ENCODE results near the gene CACNA1A. TPM values are rescaled to one million over a fixed set of nuclear protein-coding genes. Genes with fewer than 3 reads are reported as not detected.
A peak's percentile ranks its signal among the peaks of the same experiment; 100 is the strongest.

CACNA1A gene
- total RNA-seq, 2 experiments from 2014 or later = 0.25 to 0.35 TPM

DNA sequence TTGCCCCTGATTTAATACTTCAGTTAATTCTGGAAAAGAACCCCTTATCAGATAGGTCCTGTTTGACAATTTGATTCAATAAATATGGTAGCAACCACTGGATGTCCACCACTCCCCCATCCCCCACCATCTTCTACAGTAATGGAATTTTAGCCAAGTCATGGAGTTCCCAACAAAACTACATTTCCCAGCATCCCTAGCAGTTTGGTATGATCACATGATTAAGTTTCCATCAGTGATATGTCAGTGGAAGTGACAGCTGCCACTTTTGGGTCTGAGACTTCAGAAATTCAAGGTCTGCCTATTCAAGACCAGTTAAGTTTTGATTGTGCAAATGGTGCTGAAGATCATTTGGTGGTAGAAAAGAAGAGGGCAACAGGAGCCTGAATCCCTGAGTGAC is 85.5 kb downstream of the CACNA1A start:
- H3K27ac Mint-ChIP-seq = no peak overlapping the region
- no peak overlapping the region for H3K4me3 Mint-ChIP-seq
- intact Hi-C loops (cut with DNase I, micrococcal nuclease) = no loop called here
- ChIA-PET POLR2A (no interaction called here), CTCF (no interaction called here)
- H3K9me3 Mint-ChIP-seq (ENCODE audit: low read depth) = peaks cover 18% of the 10 kb centered on the region
- H3K36me3 Mint-ChIP-seq (ENCODE audit: low read depth) = peaks cover 2% of the 10 kb centered on the region
- ATAC-seq (no peak), DNase-seq (no peak)
- H3K4me1 Mint-ChIP-seq = no peaks in the 10 kb centered on the region
- peaks cover 5% of the 10 kb centered on the region for H3K27me3 Mint-ChIP-seq

DNA sequence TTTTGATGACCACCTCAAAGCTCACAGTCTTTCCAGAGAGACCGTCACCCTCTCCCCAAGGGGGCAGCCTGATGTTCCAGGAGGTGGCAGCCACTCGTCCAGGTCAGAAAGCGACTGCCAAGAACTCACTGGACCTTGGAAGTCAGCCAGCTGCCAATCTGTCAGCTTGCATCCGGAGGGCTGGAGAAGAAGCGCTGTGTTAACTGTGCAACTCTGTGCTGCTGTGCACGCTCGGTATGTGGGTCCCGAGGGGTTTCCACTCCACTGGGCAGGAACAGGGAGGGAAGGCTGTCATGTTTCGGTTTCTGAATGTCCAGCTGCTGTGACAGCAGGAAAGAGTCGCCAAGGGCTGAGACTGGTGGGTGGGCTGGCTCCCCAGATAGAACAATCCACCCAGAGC is 89.2 kb downstream of the CACNA1A start:
- CTCF ChIA-PET = interaction anchor here (0.8 to 1.4 kb wide), 3 partner anchors 12 to 139 kb away, joined by 3 to 4 read pairs (median 3); no protein-coding TSS in a partner anchor
- intact Hi-C loops (cut with DNase I, micrococcal nuclease) = no loop called here
- Mint-ChIP-seq H3K4me1 (no peaks in the 10 kb centered on the region), H3K4me3 (no peak overlapping the region), H3K27me3 (peaks cover 4% of the 10 kb centered on the region), H3K36me3 (ENCODE audit: low read depth) (no peaks in the 10 kb centered on the region), H3K9me3 (ENCODE audit: low read depth) (peaks cover 7% of the 10 kb centered on the region), H3K27ac (no peak overlapping the region)
- DNase-seq (no peak), ATAC-seq (no peak)
- POLR2A ChIA-PET = no interaction called here

DNA sequence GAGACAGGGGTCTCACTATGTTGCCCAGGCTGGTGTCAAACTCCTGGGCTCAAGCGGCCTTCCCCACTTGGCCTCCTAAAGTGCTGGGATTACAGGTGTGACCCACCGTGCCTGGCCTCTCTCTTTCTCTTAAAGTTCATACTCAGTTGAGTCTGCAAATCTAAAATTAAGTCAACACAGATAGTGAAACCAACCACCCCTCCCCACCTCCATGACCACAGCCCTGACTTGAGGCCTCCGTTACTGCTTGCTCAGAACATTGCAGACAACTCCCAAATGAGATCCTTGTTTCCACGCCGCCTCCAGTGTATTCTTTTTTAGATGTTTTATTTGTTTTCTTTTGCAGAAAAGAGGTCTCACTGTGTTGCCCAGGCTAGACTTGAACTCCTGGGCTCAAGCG is 94.4 kb downstream of the CACNA1A start:
- Mint-ChIP-seq H3K27me3 (peaks cover 14% of the 10 kb centered on the region), H3K4me1 (no peaks in the 10 kb centered on the region), H3K4me3 (no peak overlapping the region), H3K27ac (no peak overlapping the region), H3K9me3 (ENCODE audit: low read depth) (no peaks in the 10 kb centered on the region), H3K36me3 (ENCODE audit: low read depth) (no peaks in the 10 kb centered on the region)
- no peak for ATAC-seq
- ChIA-PET POLR2A (no interaction called here), CTCF (no interaction called here)
- DNase-seq = no peak
- intact Hi-C loops (cut with DNase I, micrococcal nuclease) = no loop called here

DNA sequence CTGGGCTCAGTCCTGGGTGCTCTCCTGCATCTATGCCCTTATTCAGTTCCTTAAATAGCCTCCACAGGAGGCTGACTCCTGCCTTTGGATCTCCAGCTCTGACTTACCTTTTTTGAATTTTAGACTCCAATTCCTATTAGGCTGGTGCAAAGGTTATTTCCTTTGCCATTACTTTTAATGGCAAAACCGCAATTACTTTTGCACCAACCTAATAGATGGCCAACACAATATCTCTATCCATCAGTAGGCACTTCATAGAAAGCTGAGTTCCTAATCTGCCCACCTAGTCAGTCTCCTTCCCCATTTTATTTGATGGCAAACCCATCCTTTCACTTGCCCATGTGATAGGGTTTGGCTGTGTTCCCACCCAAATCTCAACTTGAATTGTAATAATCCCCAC is 95.3 kb downstream of the CACNA1A start:
- DNase-seq (no peak), ATAC-seq (no peak)
- no peak overlapping the region for H3K27ac Mint-ChIP-seq
- intact Hi-C loops (cut with DNase I, micrococcal nuclease) = no loop called here
- no peaks in the 10 kb centered on the region for H3K36me3 Mint-ChIP-seq (ENCODE audit: low read depth)
- peaks cover 16% of the 10 kb centered on the region for H3K27me3 Mint-ChIP-seq
- no peak overlapping the region for H3K4me3 Mint-ChIP-seq
- H3K9me3 Mint-ChIP-seq (ENCODE audit: low read depth) = no peaks in the 10 kb centered on the region
- no peaks in the 10 kb centered on the region for H3K4me1 Mint-ChIP-seq
- CTCF ChIA-PET = no interaction called here
- POLR2A ChIA-PET = no interaction called here

DNA sequence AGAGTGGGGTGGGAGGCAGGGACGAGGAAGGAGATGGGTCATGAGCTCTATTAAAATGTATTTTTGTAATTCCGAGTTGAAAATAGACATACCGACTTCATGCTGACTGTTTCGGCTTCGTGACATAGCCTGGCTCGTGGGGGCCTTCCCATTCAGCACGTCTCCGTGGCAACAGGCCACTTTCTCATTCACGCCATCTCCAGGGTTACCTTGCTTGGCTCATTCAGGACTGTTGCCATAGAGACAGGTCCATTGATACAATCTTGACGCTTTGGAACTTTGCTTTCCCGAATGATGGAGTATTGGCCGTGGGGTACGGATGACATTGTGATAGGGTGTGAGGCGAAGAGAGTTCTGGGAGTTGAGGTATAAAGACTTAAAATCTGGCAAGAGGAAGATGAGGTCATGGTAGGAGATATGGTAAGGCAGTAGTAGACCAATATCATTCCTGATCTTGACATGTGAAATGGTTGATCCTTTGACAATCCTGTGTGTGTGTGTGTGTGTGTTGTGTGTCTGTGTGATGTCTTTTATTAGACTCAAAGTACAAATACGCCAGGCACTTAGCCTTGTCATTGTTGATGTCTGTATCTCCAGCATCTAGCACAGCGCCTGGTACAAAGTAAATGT is 97.3 kb downstream of the CACNA1A start:
- Mint-ChIP-seq H3K4me3 (no peak overlapping the region), H3K27ac (no peak overlapping the region), H3K9me3 (ENCODE audit: low read depth) (no peaks in the 10 kb centered on the region), H3K27me3 (peaks cover 16% of the 10 kb centered on the region), H3K36me3 (ENCODE audit: low read depth) (no peaks in the 10 kb centered on the region), H3K4me1 (no peaks in the 10 kb centered on the region)
- intact Hi-C loops (cut with DNase I, micrococcal nuclease) = no loop called here
- CTCF ChIA-PET = no interaction called here
- ATAC-seq (no peak), DNase-seq (no peak)
- POLR2A ChIA-PET = no interaction called here

DNA sequence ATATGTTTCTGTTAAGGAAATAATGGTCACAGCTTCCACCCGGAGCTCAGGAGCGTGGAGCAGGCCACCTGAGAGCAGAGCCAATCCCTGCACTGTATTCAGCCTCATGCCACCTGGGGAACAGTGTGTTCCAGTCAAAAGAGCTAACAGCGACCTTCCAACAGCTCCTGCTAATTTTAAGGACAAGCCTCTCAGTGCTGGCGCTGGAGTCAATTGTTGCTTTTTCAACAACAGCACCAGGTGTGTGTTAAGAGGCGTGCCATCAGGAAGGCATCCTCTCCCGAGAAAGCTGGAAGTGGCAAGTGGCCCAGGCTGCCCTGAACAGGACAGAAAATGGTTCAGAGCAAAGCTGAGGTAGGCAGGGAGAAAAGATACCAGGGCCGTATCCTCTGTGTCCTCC is 102.0 kb downstream of the CACNA1A start:
- POLR2A ChIA-PET = interaction anchor here (0.6 kb wide), 1 partner anchor 375 kb away, joined by 3 read pairs; no protein-coding TSS in a partner anchor

GRCh38 chr19:13401388-13401787 is 104.9 kb downstream of the CACNA1A start:
- ATAC-seq (peak; percentile 42), DNase-seq (peak; percentile 20)
- Mint-ChIP-seq H3K36me3 (ENCODE audit: low read depth) (no peaks in the 10 kb centered on the region), H3K9me3 (ENCODE audit: low read depth) (peaks cover 2% of the 10 kb centered on the region), H3K27ac (no peak overlapping the region), H3K4me1 (no peaks in the 10 kb centered on the region), H3K4me3 (no peak overlapping the region), H3K27me3 (peaks cover 12% of the 10 kb centered on the region)
- ChIA-PET CTCF (no interaction called here), POLR2A (no interaction called here)
- intact Hi-C loops (cut with DNase I, micrococcal nuclease) = no loop called here

More for the DNA sequence above, 102.0 kb downstream of the CACNA1A start:
- Mint-ChIP-seq H3K27me3 (peaks cover 12% of the 10 kb centered on the region), H3K36me3 (ENCODE audit: low read depth) (no peaks in the 10 kb centered on the region), H3K4me1 (no peaks in the 10 kb centered on the region), H3K4me3 (no peak overlapping the region), H3K9me3 (ENCODE audit: low read depth) (no peaks in the 10 kb centered on the region), H3K27ac (no peak overlapping the region)
- intact Hi-C loops (cut with DNase I, micrococcal nuclease) = no loop called here
- CTCF ChIA-PET = no interaction called here
- DNase-seq (no peak), ATAC-seq (no peak)

DNA sequence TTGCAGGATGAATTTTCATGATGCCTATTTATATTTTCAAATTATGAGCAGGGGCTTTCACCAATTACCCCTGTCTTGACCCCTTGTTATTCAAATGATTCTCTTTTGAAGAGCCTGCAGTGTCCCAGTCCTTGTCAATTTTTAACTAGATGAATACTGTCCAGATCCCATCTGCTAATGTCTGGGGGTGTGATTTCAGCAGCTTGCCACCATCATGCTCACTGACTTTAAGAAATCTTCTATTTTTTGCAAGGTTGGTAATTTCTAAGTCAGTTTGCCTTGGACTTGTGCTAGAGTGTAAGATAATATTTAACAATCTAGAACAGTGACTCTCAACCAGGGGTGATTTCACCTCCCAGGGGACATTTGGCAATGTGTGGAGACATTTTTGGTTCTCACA is 106.0 kb downstream of the CACNA1A start:
- H3K36me3 Mint-ChIP-seq (ENCODE audit: low read depth) = no peaks in the 10 kb centered on the region
- peaks cover 2% of the 10 kb centered on the region for H3K9me3 Mint-ChIP-seq (ENCODE audit: low read depth)
- ATAC-seq (no peak), DNase-seq (no peak)
- ChIA-PET CTCF (interaction anchor here (1.1 kb wide), 1 partner anchor 76 kb away, joined by 5 read pairs; no protein-coding TSS in a partner anchor), POLR2A (no interaction called here)
- H3K4me1 Mint-ChIP-seq = no peaks in the 10 kb centered on the region
- H3K27ac Mint-ChIP-seq = no peak overlapping the region
- no peak overlapping the region for H3K4me3 Mint-ChIP-seq
- intact Hi-C loops (cut with DNase I, micrococcal nuclease) = no loop called here
- H3K27me3 Mint-ChIP-seq = peaks cover 17% of the 10 kb centered on the region

DNA sequence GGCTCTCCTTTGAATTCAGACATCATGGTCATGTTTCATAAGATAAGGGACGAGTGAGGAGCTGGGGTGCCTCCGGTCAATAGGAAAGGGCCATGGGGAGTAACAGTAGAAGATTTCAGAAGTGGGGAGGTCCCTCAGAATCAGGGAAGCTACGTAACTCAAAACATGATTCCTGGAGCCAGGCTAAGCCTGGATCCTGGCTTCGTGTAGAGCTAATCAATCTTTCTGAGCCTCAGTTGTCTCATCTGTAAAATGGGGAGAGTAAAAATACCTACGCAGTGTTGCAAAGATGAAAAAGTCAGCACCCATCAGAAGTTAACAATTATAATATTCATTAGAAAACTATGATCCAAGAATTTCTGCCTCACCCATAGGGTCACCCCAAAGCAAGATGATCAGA is 106.5 kb downstream of the CACNA1A start:
- intact Hi-C loops (cut with DNase I, micrococcal nuclease) = no loop called here
- no peak overlapping the region for H3K27ac Mint-ChIP-seq
- no peaks in the 10 kb centered on the region for H3K4me1 Mint-ChIP-seq
- ChIA-PET CTCF (interaction anchor here (1.4 kb wide), 1 partner anchor 15 kb away, joined by 3 read pairs; no protein-coding TSS in a partner anchor), POLR2A (no interaction called here)
- no peak overlapping the region for H3K4me3 Mint-ChIP-seq
- DNase-seq (no peak), ATAC-seq (no peak)
- H3K27me3 Mint-ChIP-seq = peaks cover 17% of the 10 kb centered on the region
- no peaks in the 10 kb centered on the region for H3K36me3 Mint-ChIP-seq (ENCODE audit: low read depth)
- peaks cover 2% of the 10 kb centered on the region for H3K9me3 Mint-ChIP-seq (ENCODE audit: low read depth)

DNA sequence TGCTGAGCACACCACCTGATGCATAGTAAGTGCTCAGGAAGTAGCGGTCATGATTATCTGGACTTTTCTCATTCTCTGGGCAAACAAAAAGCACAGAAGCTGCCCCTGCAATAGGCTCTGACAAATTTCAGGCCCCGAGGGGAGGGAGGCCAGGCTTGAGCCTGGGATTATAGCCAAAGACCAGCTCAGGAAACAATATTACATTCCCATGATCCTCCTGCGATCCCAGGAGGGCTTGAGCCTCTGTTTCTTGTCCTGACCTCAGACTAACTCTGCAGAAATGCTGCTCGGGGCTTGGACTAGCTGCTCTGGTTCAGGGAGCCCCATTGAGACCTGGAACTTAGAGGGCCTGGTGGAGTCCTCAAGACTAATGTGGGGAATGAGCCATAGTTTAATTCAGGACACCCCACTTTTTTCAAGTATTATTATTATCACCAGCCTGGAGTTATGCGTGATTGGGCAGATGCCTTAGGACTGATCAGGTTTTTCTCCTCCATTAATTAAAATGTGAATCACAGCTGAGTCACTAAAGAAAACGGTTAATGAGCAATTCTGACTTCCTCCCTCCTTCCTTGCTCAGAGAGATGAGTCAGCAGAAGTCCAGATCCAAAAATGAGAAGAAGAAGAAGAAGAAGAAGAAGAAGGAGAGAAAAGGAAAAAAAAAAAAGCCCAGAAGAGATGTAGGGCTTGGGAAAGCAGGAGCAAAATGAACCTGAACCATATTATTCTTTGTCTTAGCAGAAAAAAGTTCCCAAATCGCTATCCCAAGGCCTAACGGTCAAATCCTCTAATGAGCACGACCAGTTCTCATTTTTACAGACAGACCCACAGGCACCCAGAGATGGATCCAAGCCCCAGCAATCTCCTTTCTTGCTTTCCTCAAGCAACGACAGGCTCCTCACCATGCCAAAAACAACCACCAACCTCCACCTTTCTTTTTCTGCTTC is 107.2 kb downstream of the CACNA1A start:
- ATAC-seq = no peak
- ChIA-PET POLR2A (no interaction called here), CTCF (interaction anchor here (0.8 to 1.4 kb wide), 4 partner anchors 16 to 227 kb away, joined by 3 to 5 read pairs (median 4); no protein-coding TSS in a partner anchor)
- H3K4me3 Mint-ChIP-seq = no peak overlapping the region
- H3K27me3 Mint-ChIP-seq = peaks cover 24% of the 10 kb centered on the region
- H3K36me3 Mint-ChIP-seq (ENCODE audit: low read depth) = no peaks in the 10 kb centered on the region
- intact Hi-C loops (cut with DNase I, micrococcal nuclease) = no loop called here
- DNase-seq = no peak
- H3K9me3 Mint-ChIP-seq (ENCODE audit: low read depth) = peaks cover 2% of the 10 kb centered on the region
- no peaks in the 10 kb centered on the region for H3K4me1 Mint-ChIP-seq
- no peak overlapping the region for H3K27ac Mint-ChIP-seq

DNA sequence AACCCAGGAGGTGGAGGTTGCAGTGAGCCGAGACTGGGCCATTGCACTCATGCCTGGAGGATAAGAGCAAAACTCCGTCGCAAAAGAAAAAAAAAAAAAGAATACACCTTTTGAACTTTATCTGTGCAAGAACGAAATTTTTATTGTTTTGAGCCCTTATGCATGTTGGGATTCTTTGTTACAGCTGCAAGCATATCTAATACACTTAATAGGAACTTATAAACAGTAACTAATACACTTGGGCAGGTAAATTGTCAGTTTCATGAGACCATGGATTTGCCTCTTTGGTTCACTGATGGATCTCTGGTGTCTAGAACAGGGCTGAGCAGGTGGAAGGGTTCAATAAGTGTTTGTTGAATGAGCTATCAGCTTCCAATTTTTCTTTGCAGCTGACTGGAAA is 108.1 kb downstream of the CACNA1A start:
- Mint-ChIP-seq H3K4me1 (no peaks in the 10 kb centered on the region), H3K27ac (no peak overlapping the region), H3K27me3 (peaks cover 27% of the 10 kb centered on the region), H3K4me3 (no peak overlapping the region), H3K36me3 (ENCODE audit: low read depth) (no peaks in the 10 kb centered on the region), H3K9me3 (ENCODE audit: low read depth) (peaks cover 2% of the 10 kb centered on the region)
- ATAC-seq (no peak), DNase-seq (no peak)
- CTCF ChIA-PET = interaction anchor here (0.6 to 1.4 kb wide), 5 partner anchors 17 to 1378 kb away, joined by 3 to 5 read pairs (median 3); no protein-coding TSS in a partner anchor
- intact Hi-C loops (cut with DNase I, micrococcal nuclease) = no loop called here
- POLR2A ChIA-PET = no interaction called here

All from activated CD4-positive, alpha-beta T cell treated with anti-CD3 and anti-CD28 coated beads for 36 hours (primary cell).